Activated B cell treated with CpG ODN at 0.5 μM for 24 hours (primary cell): ENCODE measurements around the gene OLAH. TPM values are rescaled to one million over a fixed set of nuclear protein-coding genes. Genes with fewer than 3 reads are reported as not detected.

ENCODE experiments used
- ATAC-seq: fragments of 200-7000 bp; cut with Tn5 transposase; one replicate; pipeline ENCODE4 v1.10.0; 2021; ENCODE audit warnings: low read depth, mild to moderate bottlenecking, moderate library complexity
- CTCF ChIA-PET: fragments of 350-600 bp; sonication (Branson Sonifier 250); formaldehyde crosslinking; loops from one replicate; lab custom pipeline; 2021; ENCODE audit warnings: antibody characterized with exemption; lab: Charles Lee
- POLR2A ChIA-PET: fragments of 350-600 bp; sonication (Branson Sonifier 250); formaldehyde crosslinking; loops from one replicate; lab custom pipeline; 2021; ENCODE audit warnings: antibody characterized with exemption; lab: Charles Lee
- DNase-seq: peaks from one replicate; pipeline ENCODE4 v3.0.0; 2022
- H3K27ac Mint-ChIP-seq: one replicate; pipeline ENCODE4 v1.8.0; 2020; ENCODE audit warnings: mixed read lengths
- H3K27me3 Mint-ChIP-seq: one replicate; pipeline ENCODE4 v1.8.0; 2021; ENCODE audit warnings: mixed read lengths
- H3K36me3 Mint-ChIP-seq: one replicate; pipeline ENCODE4 v1.8.0; 2021; ENCODE audit warnings: low read depth, mixed read lengths
- H3K4me1 Mint-ChIP-seq: one replicate; pipeline ENCODE4 v1.8.0; 2021; ENCODE audit warnings: mixed read lengths
- H3K4me3 Mint-ChIP-seq: one replicate; pipeline ENCODE4 v1.8.0; 2020; ENCODE audit warnings: mild to moderate bottlenecking, mixed read lengths
- H3K9me3 Mint-ChIP-seq: one replicate; pipeline ENCODE4 v1.8.0; 2020; ENCODE audit warnings: mixed read lengths
- intact Hi-C: fragments of 100-400 bp; cut with micrococcal nuclease; formaldehyde crosslinking; loops from one replicate; pipeline ENCODE4 v1.15.1; 2024
- total RNA-seq: library from RNA; stranded (reverse); gene quantifications from 2 replicates; pipeline ENCODE4 v1.2.3, GENCODE V29; 2022
- TF ChIP-seq, protein P1 (sequence below): fragments of 200-600 bp; IDR thresholded peaks from one replicate; pipeline ENCODE4 v1.8.0; 2022; ENCODE audit warnings: antibody characterized with exemption, mild to moderate bottlenecking

The OLAH gene
- total RNA-seq, 1 donor from 2014 or later: not detected

DNA sequence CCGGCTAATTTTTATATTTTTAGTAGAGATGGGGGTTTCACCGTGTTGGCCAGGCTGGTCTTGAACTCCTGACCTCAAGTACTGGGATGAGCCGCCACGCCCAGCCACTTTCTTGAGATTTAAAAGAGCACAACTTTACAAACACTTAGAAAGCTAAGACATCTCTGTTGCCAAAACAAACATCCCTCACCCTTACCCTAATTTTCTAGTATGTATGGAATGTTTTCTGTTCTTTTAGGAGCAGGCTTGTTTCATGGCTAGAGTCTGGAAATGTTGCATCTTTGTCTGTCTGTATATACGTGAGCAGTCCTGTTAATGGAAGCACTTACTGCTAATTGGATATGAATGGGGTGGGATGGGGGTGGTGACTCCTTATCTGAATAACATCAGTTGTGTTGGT lies 2.9 kb downstream of the OLAH start:
- POLR2A ChIA-PET: no interaction called here
- no peaks in the 10 kb centered on the region for H3K4me1 Mint-ChIP-seq
- H3K27me3 Mint-ChIP-seq: peaks cover 5% of the 10 kb centered on the region
- DNase-seq (no peak), ATAC-seq (no peak)
- CTCF ChIA-PET: no interaction called here
- TF ChIP-seq, protein P1, sequence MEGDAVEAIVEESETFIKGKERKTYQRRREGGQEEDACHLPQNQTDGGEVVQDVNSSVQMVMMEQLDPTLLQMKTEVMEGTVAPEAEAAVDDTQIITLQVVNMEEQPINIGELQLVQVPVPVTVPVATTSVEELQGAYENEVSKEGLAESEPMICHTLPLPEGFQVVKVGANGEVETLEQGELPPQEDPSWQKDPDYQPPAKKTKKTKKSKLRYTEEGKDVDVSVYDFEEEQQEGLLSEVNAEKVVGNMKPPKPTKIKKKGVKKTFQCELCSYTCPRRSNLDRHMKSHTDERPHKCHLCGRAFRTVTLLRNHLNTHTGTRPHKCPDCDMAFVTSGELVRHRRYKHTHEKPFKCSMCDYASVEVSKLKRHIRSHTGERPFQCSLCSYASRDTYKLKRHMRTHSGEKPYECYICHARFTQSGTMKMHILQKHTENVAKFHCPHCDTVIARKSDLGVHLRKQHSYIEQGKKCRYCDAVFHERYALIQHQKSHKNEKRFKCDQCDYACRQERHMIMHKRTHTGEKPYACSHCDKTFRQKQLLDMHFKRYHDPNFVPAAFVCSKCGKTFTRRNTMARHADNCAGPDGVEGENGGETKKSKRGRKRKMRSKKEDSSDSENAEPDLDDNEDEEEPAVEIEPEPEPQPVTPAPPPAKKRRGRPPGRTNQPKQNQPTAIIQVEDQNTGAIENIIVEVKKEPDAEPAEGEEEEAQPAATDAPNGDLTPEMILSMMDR: no peak
- H3K27ac Mint-ChIP-seq: no peak overlapping the region
- H3K36me3 Mint-ChIP-seq: no peaks in the 10 kb centered on the region
- H3K9me3 Mint-ChIP-seq: no peaks in the 10 kb centered on the region
- no peak overlapping the region for H3K4me3 Mint-ChIP-seq
- intact Hi-C loops: no loop called here

DNA sequence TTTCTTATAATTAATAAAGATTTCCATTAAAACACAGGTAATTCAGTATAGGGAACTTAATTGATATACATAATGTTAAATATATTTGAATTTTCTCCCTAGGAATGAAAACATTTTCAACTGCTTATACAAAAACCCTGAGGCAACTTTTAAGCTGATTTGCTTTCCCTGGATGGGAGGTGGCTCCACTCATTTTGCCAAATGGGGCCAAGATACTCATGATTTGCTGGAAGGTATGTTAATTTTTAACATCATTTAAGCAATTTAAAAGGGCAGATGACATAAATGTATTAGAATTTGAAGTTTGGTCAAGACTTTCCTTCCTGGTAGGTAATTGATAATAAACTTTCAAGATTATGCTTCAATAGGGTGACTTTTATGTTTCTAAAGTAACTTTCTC lies 5.8 kb downstream of the OLAH start:
- H3K36me3 Mint-ChIP-seq: no peaks in the 10 kb centered on the region
- CTCF ChIA-PET: no interaction called here
- H3K9me3 Mint-ChIP-seq: no peaks in the 10 kb centered on the region
- intact Hi-C loops: no loop called here
- H3K27me3 Mint-ChIP-seq: peaks cover 5% of the 10 kb centered on the region
- no peak overlapping the region for H3K4me3 Mint-ChIP-seq
- TF ChIP-seq, protein P1: no peak
- DNase-seq (no peak), ATAC-seq (no peak)
- no peaks in the 10 kb centered on the region for H3K4me1 Mint-ChIP-seq
- POLR2A ChIA-PET: no interaction called here
- no peak overlapping the region for H3K27ac Mint-ChIP-seq

DNA sequence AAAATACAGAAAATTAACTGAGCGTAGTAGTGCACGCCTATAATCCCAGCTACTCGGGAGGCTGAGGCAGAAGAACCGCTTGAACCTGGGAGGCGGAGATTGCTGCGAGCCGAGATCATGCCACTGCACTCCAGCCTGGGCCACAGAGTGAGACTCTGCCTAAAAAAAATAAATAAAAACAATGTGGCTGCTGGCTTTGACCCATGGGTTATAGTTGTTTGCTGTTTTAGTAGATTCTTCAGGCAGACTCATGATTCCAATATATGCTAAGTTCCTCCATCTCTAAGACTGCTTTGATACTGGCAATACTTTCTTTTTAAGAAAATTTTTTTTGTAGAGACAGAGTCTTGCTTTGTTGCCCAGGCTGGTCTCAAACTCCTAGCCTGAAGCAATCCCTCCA lies 8.4 kb downstream of the OLAH start:
- intact Hi-C loops: no loop called here
- Mint-ChIP-seq H3K27ac (no peak overlapping the region), H3K27me3 (peaks cover 5% of the 10 kb centered on the region), H3K36me3 (no peaks in the 10 kb centered on the region), H3K9me3 (no peaks in the 10 kb centered on the region), H3K4me1 (no peaks in the 10 kb centered on the region), H3K4me3 (no peak overlapping the region)
- TF ChIP-seq, protein P1: no peak
- no peak for DNase-seq
- ChIA-PET CTCF (no interaction called here), POLR2A (no interaction called here)
- no peak for ATAC-seq

DNA sequence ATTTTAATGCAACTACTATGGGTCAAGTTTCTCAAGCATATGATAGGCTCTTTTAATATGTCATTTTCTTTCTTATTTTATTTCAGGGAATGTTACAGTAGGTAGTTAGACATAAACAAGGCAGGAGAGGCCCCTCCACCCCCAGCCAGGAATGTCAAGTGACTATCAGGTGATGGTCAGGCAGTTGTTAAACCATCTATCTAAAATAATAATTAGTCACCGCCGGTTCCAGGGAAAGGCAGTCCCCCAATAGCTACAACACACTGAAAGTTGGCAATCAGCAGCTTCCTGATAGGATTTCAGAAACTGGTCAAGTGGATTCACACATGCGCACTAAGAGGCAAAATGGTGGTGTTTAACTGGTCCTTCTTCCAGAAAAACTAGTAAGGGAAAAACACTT lies 9.3 kb downstream of the OLAH start:
- TF ChIP-seq, protein P1: no peak
- intact Hi-C loops: no loop called here
- ChIA-PET CTCF (no interaction called here), POLR2A (no interaction called here)
- no peaks in the 10 kb centered on the region for H3K4me1 Mint-ChIP-seq
- peaks cover 4% of the 10 kb centered on the region for H3K27me3 Mint-ChIP-seq
- no peaks in the 10 kb centered on the region for H3K36me3 Mint-ChIP-seq
- H3K4me3 Mint-ChIP-seq: no peak overlapping the region
- H3K27ac Mint-ChIP-seq: no peak overlapping the region
- no peak for ATAC-seq
- no peak for DNase-seq
- H3K9me3 Mint-ChIP-seq: no peaks in the 10 kb centered on the region

GRCh38 chr10:15058689-15059088 lies 14.9 kb downstream of the OLAH start:
- H3K36me3 Mint-ChIP-seq: peaks cover 4% of the 10 kb centered on the region
- H3K4me1 Mint-ChIP-seq: no peaks in the 10 kb centered on the region
- H3K27me3 Mint-ChIP-seq: peaks cover 9% of the 10 kb centered on the region
- TF ChIP-seq, protein P1: no peak
- CTCF ChIA-PET: no interaction called here
- intact Hi-C loops: no loop called here
- no peak overlapping the region for H3K4me3 Mint-ChIP-seq
- H3K9me3 Mint-ChIP-seq: peaks cover 10% of the 10 kb centered on the region
- H3K27ac Mint-ChIP-seq: no peak overlapping the region
- no peak for ATAC-seq
- no peak for DNase-seq
- POLR2A ChIA-PET: no interaction called here
